GM19395 (cell line): Measurements from ENCODE around the gene PDE4D.
"Not testable (repeated sequence)": the region's sequence is repeated elsewhere in the genome, so short reads cannot be mapped to it uniquely, and the experiment has no call there.

ENCODE experiments used
- ATAC-seq: cut with Tn5 transposase; IDR thresholded peaks from one replicate; pipeline ENCODE4 v1.9.1; 2021; ENCODE audit warnings: mild to moderate bottlenecking, moderate library complexity; ENCODE audit not compliant: unreplicated experiment

Gene PDE4D

DNA sequence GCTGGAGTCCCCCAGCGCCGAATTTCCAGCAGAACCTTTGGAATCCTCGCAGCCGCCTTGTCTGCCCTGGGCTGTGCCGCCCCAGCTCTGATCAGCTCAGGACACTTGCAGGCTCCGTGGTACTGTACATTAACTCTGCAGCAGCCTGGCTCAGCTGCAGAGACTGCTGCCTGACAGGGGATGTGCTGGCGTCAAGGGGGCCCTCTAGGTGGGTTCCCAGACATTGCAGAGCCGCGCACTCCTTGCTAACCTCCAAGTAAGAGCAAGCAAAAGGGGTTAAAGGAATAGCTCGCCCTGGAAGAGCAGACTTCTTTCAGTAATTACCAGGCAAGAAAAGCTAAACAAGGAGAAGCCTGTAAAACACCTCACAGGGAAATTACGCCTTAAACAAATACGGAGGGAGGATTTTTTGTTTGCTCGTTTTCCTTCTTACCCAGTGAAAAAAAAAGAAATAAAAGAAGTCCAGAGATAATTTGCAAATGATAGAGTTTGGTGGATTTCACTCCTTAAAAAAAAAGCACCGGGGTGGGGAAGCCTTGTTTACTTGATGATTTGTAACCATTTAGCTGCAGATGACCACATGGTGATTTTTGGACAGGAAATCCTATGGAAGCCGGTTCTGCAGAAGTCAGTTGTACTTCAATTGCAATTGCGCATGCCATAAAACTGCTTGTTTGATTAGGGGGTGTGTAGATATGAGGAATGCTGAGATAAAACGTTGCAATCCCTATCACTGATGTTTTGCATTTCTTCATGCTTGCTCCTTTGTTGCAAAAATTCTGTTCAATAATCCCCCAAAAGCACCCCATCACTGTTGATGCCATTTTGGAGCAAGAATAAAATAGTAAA, 305.8 kb downstream of the PDE4D start:
- no peak for ATAC-seq

DNA sequence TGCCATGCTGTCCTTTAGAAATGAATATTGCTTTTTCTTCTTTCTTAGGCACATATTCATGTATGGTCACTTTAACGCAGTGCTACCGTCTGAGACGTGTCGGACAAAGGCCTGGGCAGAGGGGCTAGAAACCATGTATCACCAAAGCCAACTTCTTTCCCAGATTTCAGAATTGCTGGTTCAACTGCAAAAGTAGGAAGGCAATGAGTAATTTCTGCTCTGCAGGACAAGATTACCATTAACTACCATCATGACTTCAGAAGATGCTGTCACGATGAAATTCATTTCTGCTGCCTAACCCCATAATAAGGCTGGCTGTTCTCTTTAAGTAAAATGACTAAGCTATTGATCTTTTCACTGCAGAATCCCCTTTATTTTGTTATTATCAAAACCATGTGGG, 306.7 kb downstream of the PDE4D start:
- no peak for ATAC-seq

DNA sequence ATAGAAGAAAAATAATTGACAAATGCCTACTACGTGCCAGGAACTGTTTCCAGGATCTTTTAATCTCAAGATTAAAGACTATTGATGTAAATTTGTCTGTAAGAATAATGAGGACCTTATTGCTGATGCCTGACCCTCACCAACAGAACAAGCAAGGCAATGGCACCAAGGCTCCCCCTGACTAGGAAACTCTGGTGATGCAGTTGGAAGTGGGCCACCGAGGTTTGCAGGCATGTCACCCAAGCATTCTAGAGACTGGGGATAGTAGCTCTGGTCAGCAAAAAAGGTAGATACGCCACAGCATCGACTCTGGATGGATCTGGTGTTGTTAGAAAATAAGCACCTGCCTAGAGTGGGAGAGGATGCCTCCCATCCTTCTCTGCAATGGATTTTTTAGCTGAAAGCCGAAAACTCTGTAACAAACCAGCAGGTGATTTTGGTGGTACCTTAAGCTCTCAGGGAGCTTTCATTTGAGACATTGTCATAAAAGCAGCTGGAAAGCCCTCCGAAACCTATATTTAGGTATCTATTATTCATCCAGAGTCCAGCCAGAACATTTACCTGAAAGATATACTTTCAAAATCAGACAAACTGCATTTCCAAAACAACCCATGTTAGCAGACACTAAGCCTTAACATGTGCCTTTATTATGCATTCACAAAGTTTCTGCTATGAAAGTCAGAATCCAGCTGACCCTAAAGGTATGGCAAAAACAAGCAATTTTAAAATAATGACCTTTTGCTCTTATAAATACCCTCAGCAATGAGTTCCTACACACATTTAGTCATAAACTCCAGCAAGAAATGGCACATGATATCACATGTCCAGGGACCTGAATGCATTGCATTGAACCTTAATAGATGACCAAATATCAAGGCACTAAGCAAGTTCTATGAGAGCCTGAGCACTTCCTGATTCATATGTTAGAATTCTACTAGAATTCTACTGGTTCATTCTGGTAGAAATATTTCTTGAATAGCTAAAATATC, 308.4 kb downstream of the PDE4D start:
- ATAC-seq = no peak

DNA sequence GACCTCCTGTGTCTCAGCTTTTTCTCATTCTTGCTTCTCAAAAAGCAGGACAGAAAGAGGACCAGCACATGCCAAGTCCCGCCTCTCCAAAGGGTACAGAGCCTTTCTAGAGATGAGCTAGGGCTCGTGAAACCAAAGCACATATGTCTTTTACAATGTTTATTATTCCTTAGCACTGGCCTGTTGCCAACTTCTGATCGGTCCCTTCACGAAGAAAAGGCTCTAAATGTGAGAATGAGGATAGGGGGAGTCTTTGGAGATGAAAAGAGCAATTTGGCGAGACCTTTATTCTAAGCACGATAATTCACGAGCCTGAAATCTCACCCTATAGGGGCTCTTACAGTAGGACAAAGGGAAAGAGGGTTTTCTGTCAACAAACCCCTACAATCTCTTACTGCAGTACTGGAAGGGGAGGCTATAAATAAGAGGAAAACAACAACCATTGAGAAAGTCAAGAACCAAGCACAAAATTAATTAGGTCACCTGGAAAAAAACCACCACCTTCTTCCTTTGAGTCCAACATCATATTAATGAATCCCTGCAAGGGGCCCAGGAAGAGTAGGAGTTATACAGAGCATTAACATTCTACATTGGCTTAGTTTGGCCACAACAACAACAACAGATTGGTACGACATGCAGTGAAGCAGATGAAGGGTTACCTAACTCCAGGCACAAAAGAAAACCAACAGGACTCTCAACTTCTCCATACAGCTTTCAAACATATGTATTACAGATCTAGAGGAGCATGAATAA, 309.5 kb downstream of the PDE4D start:
- ATAC-seq = no peak

DNA sequence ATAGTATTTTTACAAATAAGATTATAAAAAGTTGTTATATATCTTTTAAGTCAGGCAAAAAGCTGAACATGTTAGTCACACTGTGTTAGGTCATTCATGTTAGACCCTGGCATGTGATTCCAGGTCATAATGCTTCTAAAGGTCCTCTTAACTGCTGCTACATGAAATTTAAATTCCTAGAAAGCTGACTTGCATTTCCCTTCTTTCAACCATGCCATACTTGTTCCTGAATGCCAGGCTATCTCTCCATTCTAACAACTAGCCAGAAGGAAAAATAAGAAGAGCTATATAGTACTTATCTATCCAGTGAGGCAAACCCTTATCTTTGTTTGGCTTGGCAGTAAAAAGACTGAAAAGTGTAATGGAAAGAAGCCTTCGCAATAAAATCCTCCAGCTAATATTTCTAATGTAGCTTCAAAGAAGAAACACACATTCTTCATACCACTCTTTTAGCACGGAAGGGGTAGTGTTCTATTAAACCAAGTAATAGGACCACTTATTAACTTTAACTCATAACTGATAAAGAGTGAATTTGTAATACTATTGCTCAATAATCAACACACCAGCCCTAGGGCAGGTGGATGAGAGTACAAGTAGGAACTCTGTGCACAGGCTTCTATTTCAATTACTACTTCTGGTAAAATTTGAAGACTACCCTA, 310.2 kb downstream of the PDE4D start:
- no peak for ATAC-seq

DNA sequence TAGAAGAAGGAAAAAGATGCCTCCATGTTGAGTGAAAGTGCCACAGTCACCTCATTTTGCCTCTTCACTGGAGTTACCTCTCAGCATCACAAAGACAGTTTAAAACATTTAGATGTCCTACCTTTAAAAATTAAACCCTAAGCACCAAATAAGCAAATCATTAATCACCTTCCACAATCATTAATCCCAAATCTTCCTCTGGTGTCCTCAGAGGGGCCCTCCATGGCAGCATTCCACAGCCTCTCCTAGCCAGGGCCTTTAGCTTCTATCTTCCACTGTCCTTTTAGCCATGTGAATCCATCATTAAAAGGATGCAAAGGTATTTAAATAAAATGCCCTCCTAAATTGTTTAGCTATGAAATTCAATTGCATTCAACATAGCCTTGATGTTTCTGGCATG, 310.8 kb downstream of the PDE4D start:
- no peak for ATAC-seq

DNA sequence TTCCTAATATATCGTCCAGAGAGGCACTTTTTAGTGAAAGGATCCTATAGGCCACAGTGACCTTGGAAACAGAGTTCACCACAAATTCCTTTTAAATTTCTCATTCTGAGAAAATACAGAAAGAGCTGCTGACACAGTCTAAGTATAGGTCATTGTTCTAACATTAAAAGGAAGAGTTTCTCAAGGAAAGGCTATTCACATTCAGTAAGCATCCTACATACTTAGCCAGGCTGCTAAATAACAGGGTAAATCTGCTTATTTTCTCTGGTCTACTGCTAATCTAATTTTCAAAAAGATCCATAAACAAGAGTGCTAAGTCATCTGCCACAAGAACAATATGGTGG, 313.7 kb downstream of the PDE4D start:
- no peak for ATAC-seq

DNA sequence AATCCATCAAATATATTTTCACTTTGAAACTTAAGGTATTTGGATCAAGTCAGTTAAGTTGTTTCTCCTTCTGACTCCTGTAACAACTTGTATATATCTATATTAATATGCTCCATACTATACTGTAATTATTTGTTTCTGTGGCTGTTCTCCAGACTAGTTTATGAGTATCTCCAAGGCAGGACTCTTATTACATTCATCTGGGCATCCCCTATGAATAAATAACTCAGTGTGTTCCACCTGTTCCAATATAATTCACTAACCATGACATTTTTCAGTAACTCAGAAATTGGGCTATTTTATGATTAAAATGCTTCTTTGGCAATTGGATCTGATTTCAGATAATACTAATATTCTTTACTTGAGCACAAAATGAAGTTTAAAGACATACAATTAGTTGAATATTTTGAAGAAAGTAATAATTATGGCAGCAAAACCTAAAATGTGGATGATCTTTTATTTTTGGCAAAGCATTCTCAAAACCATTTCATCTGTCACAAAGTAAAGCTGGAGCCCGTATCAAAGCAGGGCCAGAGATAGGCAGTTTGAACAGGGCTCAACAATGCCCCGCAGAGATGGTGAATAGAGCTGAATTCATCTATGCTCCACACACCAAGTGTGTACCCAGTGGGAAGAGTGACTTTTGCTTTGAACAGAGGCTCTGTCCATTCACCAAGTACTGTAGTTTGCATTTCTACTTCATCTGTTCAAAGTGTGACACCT, 314.3 kb downstream of the PDE4D start:
- no peak for ATAC-seq

DNA sequence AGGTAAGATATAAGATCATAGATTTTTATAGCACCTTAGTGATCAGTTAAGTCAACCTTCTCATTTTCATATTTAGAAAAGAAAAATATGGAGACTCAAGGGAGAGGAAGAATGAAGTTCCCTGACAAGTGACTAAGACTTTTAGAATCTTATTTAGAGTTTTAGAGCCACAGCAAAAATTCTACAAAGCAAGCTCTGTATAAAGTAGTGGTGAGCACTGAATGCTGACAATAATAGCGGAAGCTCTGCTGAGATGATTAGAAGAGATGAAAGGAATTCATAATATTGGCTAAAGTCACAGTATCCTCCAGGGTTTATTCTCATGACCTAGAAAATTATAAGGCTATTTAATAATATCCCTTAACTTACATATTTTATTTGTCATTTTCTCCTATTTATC, 316.0 kb downstream of the PDE4D start:
- ATAC-seq = no peak

DNA sequence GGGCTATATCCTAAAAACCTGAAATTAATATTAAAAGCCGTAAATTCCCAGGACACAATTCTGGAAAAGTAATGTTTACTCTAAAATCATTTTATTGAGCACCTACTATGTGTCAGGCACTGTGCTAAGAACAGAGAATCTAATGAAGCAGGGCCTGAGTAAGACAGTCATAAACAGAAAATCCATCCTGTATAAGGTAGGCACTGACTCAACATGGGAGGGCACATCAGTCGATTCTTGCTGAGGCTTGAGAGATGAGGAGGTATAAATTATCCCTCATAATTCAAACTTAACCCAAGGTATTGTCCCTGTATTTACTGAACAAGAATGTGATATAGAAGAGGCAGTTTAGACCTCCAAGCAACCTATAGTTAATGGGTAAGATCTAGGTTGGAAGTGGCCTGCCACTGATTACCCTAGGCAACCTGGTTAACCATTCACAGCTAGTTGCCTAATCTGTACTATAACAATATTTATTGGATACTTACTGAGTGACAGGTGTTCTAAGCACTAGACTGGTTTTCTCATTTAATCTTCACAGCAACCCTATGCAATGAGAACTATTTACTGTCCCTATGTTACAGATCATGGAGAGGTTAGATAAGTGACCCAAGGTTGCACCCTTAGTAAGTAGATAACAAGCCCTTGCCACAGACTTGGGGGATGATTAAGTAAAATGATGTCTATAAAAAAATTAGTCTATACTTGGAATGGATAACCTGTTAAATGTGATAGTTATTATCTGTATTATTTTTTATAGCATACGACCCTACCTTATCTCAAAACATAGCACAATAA, 317.7 kb downstream of the PDE4D start:
- ATAC-seq = peak; percentile 65

DNA sequence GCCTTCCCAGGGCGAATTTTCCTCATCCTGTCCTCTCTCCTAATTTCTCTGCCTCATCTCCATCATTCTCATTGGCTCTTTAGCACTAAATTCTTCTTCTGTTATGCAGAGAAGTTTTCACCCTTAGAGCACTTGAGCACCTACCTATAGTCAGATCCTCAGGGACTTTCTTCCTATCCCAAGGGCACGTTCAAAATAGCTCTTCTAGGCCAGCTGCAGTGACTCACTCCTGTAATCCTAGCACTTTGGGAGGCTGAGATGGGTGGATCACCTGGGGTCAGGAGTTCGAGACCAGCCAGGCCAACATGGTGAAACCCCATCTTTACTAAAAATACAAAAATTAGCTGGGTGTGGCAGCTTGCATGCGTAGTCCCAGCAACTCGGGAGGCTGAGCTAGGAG, 320.0 kb downstream of the PDE4D start:
- not testable (repeated sequence) for ATAC-seq

DNA sequence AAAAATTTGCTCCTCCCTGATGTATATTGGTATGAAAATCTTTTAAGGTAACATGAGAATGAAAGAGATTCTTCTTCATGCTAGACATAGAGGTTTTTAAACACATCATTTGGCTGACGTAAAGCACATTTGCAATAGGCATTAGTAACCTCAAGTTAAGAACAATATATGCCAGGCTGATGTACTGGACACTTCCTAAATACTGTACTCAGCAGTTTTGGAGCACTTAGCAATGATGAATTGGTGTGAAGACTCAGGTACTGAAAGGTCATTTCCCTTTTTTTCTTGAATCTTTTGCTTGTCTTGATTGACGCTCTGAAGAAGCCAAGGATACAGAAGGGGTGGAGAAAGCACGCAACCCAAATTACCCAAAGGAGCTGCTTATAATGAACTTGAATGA, 322.5 kb downstream of the PDE4D start:
- no peak for ATAC-seq

DNA sequence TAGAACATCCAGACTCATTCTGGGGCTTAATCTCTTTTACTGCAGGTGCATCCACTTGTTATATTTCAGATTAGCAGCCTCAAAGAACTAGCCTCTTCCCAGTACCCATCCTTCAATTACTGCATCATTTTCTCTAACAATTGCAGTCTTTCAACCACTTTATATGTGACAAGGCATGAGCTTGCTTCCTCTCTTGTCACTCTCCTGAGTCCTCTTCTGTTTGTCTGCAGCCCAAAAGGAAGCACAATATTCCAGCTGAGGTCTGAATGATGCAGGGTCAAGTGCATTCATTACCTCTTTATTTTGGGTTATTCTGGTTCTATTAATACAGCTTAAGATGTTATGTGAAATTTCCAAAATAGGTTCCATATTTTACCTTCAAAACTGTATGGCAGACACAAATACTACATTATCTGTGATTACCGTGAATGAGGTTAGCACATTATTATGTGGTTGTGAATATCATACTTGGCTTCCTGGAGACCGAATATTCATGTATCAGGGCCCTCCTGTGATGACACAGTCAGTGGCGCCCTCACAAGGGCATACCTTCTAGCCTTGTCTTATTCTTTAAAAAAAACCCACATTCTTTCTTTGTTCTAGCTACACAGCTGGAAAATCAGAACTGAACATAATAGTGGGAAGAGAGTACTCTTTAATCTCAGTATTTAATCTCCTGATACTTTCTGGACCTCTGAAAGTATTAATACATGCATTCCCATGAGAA, 323.8 kb downstream of the PDE4D start:
- ATAC-seq = no peak

DNA sequence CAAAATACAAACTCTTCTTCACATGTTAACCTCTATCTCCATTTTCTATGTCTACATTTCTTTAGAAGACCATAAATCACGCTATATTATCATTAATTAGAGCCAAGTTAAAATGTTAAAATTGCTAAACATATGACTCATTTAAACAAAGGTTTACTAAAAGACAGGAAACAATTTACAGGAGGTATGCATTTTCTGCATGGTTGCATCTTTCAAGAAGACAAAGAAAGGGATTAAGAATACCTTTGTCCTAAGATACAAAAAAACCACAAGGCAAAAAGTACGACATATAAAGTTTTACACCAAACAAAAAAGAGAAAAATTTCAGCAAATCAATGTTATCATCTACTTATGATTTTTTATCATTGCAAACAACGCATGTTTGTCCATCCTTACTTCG, 324.4 kb downstream of the PDE4D start:
- ATAC-seq = no peak

DNA sequence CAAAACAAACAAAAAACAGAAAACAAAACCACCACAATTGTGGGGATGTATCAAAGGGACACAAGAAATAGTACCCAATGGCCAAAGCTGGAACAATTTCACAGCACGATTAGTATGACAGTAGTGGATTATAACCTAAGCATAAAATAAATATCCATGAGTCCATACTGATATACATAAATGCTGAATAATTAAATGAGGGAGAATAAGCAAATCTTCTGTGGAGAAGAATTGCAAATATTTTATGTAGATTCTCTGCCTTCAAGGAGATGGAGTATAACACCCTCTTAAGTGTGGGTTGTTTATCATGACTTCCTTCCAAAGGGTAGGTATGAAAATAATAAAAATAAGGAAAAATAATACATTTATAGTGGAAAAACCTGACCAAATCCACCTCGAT, 325.4 kb downstream of the PDE4D start:
- ATAC-seq = no peak

DNA sequence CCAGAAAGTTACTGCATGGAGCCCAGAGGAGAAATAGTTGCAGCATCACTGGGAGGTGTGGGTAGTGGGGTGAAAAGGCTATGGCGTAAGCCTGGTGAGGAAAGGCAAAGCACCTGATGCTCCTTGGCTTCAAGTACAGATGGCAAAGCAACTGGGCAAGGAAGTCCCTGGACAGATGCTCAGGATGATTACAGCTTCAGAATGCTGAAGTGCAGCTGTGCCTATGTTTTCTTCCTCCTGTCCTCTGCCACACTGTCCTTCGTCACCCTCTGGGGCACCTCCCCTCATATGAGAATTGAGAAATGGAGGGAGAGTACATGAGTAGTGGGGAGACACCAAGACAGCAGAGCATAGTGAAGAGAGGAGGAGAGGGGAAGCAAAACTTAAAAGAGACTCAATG, 328.0 kb downstream of the PDE4D start:
- ATAC-seq = no peak

DNA sequence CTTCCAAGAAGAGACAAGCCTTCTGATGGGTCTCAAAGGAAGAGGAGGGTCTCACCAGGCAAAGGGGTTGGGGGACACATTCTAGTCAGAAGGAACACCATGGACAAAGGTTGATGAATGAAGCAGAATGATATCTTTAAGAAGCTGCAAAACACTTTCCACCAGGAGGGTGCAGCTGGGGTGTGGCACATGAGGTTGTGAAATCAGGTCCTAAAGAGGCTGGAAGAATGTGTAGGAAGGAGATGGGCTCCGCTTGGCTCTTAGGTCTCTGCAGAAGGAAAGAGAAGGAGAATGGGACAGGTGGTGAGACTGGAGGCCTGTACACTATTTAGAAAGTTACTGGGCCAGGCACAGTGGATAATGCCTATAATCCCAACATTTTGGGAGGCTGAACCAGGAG, 328.6 kb downstream of the PDE4D start:
- ATAC-seq = no peak

DNA sequence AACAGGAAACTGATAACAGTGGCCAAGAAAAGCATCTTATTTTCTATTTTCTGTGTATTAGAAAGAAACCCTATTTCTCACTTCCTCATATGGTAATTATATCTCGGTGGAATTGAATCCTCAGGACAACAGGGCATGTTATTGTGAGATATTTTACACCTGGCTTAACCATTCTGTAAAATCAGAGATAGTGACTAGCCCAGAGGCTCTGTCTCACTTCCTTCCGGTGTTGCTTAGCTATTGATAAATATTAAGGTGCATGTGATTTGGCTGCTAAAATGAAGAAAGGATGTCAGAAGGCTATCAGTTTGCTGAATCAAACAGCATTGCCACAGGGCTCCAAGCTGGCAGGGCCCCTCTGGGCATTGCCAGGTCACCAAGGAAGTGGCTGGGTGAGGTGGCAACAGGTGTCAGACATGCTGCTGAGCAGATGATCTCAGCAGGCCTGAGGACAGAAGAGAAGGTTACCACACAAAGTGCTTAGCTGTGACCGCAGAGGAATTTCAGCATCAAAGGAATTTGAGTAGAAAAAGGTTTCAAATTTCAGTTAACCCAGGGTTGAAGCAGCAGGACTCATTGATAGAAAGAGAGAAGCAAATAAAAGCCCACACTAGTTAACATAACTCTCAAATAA, 330.7 kb downstream of the PDE4D start:
- ATAC-seq = peak; percentile 98
